Measurements from ENCODE around the gene SSC4D.
"Not testable (repeated sequence)": the region's sequence is repeated elsewhere in the genome, so short reads cannot be mapped to it uniquely, and the experiment has no call there.

The SSC4D gene

GRCh38 chr7:76383089-76383944 is 26.2 kb downstream of the SSC4D start:
- no peak for DNase-seq (ENCODE audit: low read depth)

- DNase-seq (ENCODE audit: low read depth) = no peak
Observed at GRCh38 chr7:76381814-76382213, 27.7 kb downstream of the SSC4D start.

GRCh38 chr7:76380623-76380966 is 28.9 kb downstream of the SSC4D start:
- DNase-seq (ENCODE audit: low read depth) = no peak

- no peak for DNase-seq (ENCODE audit: low read depth)
Observed at GRCh38 chr7:76377186-76377918, 32.1 kb downstream of the SSC4D start.

- no peak for DNase-seq (ENCODE audit: low read depth)
Observed at GRCh38 chr7:76375251-76375650, 34.2 kb downstream of the SSC4D start.

DNA sequence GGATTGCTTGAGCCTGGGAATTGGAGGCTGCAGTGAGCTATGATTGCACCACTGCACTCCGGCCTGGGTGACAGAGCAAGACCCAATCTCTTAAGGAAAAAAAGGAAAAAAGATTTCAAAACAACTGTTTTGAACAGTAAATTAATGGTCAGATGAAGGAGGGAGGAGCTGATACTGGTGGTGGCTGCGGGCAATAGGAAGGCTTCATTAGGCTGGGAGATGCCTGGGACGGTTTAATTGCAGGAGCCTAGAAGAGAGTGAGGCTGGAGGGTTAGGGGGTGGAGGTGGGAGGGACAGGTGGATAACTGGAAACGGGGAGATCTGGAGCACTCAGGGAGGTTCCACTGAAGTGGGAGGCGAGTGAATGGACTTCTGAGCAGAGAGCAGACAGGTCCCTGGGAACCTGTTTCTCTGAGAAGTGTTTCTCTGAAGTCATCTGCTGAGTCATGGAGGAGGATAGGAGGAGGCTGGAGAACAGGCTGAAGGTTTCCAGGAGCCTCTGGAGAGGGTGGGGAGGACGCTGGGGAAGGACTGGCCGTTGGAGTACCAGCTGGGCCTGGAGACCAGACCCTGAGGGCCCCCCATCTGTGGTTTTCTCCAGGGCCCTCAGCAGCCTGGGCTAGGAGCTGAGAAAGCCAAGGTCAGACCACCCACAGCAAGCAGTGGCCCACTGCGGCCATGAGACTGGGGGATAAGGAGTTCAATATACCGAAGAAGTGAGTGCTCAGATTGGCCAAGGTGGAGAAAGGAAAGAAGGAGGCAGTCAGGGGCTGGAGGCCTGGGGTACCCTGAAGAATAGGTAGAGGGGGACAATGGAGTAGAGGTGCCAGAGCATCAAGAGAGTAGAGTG is 36.3 kb downstream of the SSC4D start:
- no peak for DNase-seq (ENCODE audit: low read depth)

GRCh38 chr7:76371396-76371795 is 38.1 kb downstream of the SSC4D start:
- DNase-seq (ENCODE audit: low read depth) = no peak

DNA sequence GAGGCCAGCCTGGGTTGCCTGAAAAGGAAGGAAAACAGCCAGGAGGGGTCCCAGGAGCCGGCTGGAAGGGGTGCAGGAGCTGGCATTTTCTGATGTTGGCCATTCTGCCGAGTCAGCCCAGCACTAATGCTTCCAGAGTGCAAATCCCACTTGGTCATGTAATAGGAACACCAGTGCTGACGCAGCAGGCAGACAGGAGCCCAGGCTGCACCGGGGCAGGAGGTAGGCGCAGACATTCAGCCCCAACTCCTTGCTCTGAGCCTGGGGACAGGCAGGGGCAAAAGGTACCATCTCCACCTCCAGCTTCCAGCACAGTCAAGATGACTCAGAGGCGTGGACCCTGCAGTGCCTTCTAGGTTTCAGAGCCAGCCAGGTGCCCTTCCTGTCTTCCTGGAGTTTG is 40.5 kb downstream of the SSC4D start:
- DNase-seq (ENCODE audit: low read depth) = no peak

GRCh38 chr7:76368190-76368589 is 41.3 kb downstream of the SSC4D start:
- DNase-seq (ENCODE audit: low read depth) = no peak

DNA sequence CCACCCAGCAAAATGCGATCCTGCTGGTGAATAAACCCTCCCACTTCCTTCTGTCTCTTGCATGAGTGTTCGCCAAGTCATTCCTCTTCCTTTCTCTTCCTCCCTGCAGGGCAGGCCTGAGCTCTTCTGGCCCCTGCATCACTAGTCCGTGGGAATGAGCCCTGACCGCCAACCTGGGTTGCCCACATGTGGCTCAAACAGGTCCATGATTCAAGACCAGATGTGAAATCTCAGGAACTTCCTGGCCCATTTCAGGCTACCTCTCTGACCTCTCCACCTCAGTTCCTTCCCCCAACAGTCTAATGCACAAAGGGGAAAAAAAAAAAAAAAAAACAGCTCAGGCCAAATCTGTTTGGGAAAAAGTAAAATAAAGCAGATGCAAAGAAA is 45.3 kb downstream of the SSC4D start:
- no peak for DNase-seq (ENCODE audit: low read depth)

DNA sequence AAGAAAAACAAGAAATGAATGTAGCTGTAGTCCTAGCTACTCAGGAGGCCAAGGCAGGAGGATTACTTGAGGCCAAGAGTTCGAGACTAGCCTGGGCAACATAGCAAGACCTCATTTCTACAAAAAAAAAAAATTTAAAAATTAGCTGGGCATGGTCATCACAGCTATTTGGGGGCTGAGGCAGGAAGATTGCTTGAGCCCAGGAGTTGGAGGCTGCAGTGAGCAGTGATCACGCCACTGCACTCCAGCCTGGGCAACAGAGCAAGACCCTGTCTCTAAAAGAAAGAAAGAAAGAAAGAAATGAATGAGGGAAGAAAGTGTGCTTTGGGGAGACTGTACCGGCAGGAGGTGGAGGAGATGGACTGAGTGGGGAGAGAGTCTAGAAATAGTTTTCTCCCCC is 45.7 kb downstream of the SSC4D start:
- not testable (repeated sequence) for DNase-seq (ENCODE audit: low read depth)

GRCh38 chr7:76359978-76360638 is 49.4 kb downstream of the SSC4D start:
- no peak for DNase-seq (ENCODE audit: low read depth)

DNA sequence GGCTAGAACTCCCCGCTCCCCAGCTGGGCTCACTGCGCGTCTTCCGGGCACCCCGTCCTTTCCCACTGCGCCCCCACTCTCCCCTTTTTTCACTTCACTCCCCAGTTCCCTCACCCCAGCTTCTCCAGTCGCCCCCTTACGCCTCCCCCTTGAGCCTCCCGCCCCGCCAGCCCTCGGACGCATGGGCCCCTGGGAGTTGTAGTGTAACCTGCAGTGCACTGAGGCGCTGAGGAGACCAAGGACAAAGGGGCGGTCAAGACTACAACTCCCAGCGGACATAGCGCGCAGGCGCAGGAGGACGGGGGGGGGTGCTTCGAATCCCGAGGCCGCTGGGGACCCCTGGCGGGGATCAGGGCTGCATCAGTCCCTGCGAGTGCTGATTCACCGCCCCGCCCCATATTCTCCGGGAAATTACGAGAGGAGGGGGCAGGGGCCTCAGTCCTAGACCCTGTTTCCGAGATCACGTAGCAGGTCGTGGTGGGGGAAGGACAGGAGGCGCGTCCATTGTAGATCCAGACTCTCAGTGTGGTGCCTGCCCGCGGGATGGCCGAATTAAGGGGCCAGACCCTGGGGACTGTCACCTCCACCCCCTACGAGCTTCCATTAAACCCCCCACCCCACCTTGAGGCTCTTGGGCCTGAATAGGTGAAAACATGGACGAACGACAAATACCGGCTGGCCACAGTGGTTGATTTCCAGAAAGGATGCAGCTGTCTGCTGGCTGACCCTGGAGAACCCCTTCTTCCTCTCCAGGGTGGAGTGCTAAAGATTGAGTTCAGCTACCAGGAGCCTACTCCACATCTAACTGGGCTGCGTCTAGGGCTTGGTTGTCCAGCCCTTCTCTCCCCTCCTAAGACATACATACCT is 50.2 kb downstream of the SSC4D start:
- DNase-seq (ENCODE audit: low read depth) = peak; percentile 87

DNA sequence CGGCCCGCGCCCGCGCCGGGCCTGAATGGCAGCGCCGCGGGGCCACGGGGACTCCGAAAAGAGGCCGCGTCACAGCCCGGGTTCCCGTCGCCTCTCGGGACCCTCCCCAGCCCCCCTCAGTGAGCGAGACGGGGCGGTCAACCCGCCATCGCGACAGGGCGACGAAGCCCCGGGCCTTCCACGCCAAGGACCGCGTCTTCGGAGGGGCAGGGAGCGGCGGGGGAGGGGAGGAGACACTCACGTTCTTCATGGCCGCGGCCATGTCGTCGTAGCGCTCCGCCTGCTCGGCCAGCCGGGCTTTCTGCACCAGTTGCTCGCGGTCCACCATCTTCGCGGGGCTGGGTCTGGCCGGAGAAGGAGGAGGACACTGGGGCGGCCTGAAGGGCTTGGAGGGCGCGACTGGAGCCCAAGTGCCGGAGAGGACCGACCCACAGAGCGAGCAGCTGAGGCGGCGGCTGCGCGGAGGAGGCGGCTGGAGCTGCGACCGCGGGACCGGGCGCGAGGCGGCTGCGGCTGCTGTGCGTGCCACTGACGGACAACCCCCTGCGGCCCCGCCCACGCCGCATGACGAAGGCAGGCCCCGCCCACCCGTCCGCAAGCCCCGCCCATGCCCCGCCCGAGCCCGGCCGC is 50.9 kb downstream of the SSC4D start, which contains the start of gene YWHAG:
Gene YWHAG, minus strand, starts transcription at position 511 of the 630 bp plus-strand sequence. Its CDS starts 183 bp downstream, at position 328.
- DNase-seq (ENCODE audit: low read depth) = peak; percentile 86

DNA sequence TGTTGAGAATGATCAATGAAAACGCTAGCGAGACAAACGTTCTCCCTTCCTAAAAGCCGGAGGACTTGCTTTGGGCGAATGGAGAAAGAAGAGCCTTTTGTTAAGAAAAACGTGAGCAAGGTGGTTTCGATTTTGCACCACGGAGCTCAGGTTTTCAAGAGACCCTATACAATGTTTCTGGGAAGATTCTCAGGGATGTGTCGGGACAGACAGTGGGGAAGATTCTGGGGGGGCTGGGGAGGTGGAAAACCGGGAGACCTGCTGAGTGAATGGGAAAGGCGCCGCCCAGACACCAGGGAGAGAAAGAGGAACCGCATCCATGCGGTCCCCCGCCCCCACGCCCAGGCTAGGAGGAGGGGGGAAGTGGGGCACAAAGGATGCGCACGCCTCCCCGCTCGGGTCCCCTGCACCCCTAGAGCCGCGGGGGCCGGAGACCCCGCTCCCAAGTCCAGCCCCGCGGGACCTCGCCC is 51.5 kb downstream of the SSC4D start:
- DNase-seq (ENCODE audit: low read depth) = peak; percentile 30

- DNase-seq (ENCODE audit: low read depth) = no peak
Observed at GRCh38 chr7:76357475-76358010, 52.0 kb downstream of the SSC4D start.

DNA sequence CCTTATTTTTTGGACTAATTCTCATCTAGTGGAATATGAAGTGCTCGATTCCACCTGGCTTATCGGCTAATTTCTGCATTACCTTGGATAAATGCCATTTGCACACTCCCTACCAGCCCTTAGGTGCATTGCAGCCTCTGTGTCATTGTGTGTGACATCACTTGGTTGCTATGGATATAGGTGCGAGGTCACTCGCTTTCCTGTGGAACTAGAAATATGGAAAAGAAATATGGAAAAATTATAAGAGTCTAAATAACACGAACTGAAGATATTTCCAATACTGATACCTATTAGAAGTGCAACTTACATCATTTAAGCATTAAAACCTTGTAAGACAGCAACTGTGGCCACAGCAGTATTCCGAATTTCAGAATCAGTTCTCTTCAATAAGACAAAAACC is 52.7 kb downstream of the SSC4D start:
- DNase-seq (ENCODE audit: low read depth) = no peak

- no peak for DNase-seq (ENCODE audit: low read depth)
Observed at GRCh38 chr7:76356115-76356514, 53.4 kb downstream of the SSC4D start.

- no peak for DNase-seq (ENCODE audit: low read depth)
Observed at GRCh38 chr7:76354981-76355730, 54.3 kb downstream of the SSC4D start.

All from activated T-cell treated with anti-CD3 and anti-CD28 coated beads for 24 hours (primary cell).